Measurements from ENCODE around the gene MYOF.

DNA sequence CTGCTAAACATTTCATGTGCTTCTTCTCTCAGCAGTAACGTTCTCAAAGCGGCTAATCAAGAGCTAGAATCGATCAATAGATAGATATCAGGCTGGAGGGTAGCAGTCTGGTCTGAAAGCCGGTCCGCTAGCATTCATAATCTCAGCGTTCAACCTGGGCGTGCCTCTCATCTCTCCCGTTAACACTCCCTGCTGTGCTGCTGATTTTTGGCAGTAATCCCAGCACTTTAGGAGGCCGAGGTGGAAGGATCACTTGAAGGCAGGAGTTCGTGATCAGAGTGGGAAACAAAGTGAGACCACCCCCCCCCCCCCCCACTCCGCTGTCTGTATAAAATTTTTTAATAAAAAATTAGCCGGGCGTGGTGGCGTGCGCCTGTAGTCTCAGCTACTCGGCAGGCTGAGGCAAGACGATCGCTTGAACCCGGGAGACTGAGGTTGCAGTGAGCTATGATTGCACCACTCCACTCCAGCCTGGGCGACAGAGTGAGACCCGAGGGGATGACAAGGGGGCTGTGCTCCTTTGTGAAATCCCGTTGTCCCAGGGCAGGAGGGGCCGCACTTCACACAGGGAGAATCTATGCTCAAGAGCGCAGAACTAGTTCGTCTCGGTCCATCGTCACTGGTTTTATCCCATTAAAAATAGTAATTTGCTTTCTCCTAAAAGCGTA is 13.7 kb upstream of the MYOF start:
- TF ChIP-seq, protein P1, sequence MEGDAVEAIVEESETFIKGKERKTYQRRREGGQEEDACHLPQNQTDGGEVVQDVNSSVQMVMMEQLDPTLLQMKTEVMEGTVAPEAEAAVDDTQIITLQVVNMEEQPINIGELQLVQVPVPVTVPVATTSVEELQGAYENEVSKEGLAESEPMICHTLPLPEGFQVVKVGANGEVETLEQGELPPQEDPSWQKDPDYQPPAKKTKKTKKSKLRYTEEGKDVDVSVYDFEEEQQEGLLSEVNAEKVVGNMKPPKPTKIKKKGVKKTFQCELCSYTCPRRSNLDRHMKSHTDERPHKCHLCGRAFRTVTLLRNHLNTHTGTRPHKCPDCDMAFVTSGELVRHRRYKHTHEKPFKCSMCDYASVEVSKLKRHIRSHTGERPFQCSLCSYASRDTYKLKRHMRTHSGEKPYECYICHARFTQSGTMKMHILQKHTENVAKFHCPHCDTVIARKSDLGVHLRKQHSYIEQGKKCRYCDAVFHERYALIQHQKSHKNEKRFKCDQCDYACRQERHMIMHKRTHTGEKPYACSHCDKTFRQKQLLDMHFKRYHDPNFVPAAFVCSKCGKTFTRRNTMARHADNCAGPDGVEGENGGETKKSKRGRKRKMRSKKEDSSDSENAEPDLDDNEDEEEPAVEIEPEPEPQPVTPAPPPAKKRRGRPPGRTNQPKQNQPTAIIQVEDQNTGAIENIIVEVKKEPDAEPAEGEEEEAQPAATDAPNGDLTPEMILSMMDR (IDR thresholded peaks at IDR 0.05): no peak
- no peak for TF ChIP-seq POLR2AphosphoS5 (IDR thresholded peaks at IDR 0.05)
